ENCODE results near the gene TGM2.

DNA sequence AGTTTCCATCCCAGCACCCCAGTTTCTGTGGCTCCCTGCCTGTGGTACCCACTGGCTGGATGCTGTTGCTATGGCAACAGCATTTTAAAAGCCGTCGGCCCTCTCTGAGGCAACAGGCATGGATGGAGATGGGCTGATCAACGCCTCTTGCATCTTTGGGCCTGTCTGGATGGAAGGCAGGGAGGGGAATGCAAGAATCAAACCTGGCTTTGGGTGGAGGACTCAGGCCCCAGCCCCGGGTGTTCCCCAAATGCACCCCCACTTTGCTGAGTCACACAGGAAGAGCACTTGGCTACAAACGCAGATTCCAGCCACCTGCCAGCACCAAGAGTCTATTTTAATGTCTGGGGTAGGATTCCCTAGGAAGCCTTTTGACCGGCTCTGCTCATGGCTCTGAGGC, 45.7 kb upstream of the TGM2 start:
- TF ChIP-seq, protein P1, sequence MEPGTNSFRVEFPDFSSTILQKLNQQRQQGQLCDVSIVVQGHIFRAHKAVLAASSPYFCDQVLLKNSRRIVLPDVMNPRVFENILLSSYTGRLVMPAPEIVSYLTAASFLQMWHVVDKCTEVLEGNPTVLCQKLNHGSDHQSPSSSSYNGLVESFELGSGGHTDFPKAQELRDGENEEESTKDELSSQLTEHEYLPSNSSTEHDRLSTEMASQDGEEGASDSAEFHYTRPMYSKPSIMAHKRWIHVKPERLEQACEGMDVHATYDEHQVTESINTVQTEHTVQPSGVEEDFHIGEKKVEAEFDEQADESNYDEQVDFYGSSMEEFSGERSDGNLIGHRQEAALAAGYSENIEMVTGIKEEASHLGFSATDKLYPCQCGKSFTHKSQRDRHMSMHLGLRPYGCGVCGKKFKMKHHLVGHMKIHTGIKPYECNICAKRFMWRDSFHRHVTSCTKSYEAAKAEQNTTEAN (CRISPR knock-in tag; IDR thresholded peaks at IDR 0.05), result no peak
- TF ChIP-seq, protein P2, sequence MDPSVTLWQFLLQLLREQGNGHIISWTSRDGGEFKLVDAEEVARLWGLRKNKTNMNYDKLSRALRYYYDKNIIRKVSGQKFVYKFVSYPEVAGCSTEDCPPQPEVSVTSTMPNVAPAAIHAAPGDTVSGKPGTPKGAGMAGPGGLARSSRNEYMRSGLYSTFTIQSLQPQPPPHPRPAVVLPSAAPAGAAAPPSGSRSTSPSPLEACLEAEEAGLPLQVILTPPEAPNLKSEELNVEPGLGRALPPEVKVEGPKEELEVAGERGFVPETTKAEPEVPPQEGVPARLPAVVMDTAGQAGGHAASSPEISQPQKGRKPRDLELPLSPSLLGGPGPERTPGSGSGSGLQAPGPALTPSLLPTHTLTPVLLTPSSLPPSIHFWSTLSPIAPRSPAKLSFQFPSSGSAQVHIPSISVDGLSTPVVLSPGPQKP (CRISPR knock-in tag; IDR thresholded peaks at IDR 0.05), result no peak
- TF ChIP-seq NR2C2 (CRISPR knock-in tag; IDR thresholded peaks at IDR 0.05) (no peak), NR2C2 (tag; IDR thresholded peaks at IDR 0.05) (no peak), ETV1 (tag; conservative IDR thresholded peaks at IDR 0.05; ENCODE audit: low read depth) (no peak), XRCC3 (IDR thresholded peaks at IDR 0.05) (no peak), BACH1 (tag; IDR thresholded peaks at IDR 0.05) (no peak), ZC3H4 (CRISPR knock-in tag; IDR thresholded peaks at IDR 0.05; ENCODE audit: borderline replicate concordance) (no peak), JUNB (CRISPR knock-in tag; conservative IDR thresholded peaks at IDR 0.05) (no peak), FOXJ2 (tag; IDR thresholded peaks at IDR 0.05) (no peak), MTA3 (IDR thresholded peaks at IDR 0.05; ENCODE audit: borderline replicate concordance) (no peak)
- TF ChIP-seq, protein P3, sequence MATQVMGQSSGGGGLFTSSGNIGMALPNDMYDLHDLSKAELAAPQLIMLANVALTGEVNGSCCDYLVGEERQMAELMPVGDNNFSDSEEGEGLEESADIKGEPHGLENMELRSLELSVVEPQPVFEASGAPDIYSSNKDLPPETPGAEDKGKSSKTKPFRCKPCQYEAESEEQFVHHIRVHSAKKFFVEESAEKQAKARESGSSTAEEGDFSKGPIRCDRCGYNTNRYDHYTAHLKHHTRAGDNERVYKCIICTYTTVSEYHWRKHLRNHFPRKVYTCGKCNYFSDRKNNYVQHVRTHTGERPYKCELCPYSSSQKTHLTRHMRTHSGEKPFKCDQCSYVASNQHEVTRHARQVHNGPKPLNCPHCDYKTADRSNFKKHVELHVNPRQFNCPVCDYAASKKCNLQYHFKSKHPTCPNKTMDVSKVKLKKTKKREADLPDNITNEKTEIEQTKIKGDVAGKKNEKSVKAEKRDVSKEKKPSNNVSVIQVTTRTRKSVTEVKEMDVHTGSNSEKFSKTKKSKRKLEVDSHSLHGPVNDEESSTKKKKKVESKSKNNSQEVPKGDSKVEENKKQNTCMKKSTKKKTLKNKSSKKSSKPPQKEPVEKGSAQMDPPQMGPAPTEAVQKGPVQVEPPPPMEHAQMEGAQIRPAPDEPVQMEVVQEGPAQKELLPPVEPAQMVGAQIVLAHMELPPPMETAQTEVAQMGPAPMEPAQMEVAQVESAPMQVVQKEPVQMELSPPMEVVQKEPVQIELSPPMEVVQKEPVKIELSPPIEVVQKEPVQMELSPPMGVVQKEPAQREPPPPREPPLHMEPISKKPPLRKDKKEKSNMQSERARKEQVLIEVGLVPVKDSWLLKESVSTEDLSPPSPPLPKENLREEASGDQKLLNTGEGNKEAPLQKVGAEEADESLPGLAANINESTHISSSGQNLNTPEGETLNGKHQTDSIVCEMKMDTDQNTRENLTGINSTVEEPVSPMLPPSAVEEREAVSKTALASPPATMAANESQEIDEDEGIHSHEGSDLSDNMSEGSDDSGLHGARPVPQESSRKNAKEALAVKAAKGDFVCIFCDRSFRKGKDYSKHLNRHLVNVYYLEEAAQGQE (IDR thresholded peaks at IDR 0.05; ENCODE audit: borderline replicate concordance), result no peak
- TF ChIP-seq, protein P3 (CRISPR knock-in tag; IDR thresholded peaks at IDR 0.05; ENCODE audit: low read depth), result no peak
- TF ChIP-seq, protein P4, sequence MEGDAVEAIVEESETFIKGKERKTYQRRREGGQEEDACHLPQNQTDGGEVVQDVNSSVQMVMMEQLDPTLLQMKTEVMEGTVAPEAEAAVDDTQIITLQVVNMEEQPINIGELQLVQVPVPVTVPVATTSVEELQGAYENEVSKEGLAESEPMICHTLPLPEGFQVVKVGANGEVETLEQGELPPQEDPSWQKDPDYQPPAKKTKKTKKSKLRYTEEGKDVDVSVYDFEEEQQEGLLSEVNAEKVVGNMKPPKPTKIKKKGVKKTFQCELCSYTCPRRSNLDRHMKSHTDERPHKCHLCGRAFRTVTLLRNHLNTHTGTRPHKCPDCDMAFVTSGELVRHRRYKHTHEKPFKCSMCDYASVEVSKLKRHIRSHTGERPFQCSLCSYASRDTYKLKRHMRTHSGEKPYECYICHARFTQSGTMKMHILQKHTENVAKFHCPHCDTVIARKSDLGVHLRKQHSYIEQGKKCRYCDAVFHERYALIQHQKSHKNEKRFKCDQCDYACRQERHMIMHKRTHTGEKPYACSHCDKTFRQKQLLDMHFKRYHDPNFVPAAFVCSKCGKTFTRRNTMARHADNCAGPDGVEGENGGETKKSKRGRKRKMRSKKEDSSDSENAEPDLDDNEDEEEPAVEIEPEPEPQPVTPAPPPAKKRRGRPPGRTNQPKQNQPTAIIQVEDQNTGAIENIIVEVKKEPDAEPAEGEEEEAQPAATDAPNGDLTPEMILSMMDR (IDR thresholded peaks at IDR 0.05 in 2 of 3, conservative IDR thresholded peaks at IDR 0.05 in 1 of 3; ENCODE audit: insufficient read depth in 2 of 3, low read depth in 1 of 3, low read length in 3 of 3), result no peak
- TF ChIP-seq, protein P5, sequence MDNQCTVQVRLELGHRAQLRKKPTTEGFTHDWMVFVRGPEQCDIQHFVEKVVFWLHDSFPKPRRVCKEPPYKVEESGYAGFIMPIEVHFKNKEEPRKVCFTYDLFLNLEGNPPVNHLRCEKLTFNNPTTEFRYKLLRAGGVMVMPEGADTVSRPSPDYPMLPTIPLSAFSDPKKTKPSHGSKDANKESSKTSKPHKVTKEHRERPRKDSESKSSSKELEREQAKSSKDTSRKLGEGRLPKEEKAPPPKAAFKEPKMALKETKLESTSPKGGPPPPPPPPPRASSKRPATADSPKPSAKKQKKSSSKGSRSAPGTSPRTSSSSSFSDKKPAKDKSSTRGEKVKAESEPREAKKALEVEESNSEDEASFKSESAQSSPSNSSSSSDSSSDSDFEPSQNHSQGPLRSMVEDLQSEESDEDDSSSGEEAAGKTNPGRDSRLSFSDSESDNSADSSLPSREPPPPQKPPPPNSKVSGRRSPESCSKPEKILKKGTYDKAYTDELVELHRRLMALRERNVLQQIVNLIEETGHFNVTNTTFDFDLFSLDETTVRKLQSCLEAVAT (IDR thresholded peaks at IDR 0.05), result no peak
- TF ChIP-seq, protein P6, sequence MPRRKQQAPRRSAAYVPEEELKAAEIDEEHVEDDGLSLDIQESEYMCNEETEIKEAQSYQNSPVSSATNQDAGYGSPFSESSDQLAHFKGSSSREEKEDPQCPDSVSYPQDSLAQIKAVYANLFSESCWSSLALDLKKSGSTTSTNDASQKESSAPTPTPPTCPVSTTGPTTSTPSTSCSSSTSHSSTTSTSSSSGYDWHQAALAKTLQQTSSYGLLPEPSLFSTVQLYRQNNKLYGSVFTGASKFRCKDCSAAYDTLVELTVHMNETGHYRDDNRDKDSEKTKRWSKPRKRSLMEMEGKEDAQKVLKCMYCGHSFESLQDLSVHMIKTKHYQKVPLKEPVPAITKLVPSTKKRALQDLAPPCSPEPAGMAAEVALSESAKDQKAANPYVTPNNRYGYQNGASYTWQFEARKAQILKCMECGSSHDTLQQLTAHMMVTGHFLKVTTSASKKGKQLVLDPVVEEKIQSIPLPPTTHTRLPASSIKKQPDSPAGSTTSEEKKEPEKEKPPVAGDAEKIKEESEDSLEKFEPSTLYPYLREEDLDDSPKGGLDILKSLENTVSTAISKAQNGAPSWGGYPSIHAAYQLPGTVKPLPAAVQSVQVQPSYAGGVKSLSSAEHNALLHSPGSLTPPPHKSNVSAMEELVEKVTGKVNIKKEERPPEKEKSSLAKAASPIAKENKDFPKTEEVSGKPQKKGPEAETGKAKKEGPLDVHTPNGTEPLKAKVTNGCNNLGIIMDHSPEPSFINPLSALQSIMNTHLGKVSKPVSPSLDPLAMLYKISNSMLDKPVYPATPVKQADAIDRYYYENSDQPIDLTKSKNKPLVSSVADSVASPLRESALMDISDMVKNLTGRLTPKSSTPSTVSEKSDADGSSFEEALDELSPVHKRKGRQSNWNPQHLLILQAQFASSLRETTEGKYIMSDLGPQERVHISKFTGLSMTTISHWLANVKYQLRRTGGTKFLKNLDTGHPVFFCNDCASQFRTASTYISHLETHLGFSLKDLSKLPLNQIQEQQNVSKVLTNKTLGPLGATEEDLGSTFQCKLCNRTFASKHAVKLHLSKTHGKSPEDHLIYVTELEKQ (CRISPR knock-in tag; IDR thresholded peaks at IDR 0.05), result no peak
